HEK293T (cell line): Measurements from ENCODE around the gene ARHGAP5.

Experiments used
- BHLHE40 ChIP-seq: fragments of 450-650 bp; IDR thresholded peaks from 2 replicates; pipeline ENCODE4 v1.6.1; 2016; ENCODE audit warnings: mild to moderate bottlenecking, moderate library complexity, borderline replicate concordance
- CTBP1 ChIP-seq: fragments of 450-650 bp; IDR thresholded peaks from 2 replicates; pipeline ENCODE4 v1.6.1; 2016; ENCODE audit warnings: borderline replicate concordance
- FOXA1 ChIP-seq: fragments of 450-650 bp; IDR thresholded peaks from 2 replicates; pipeline ENCODE4 v1.6.1; 2016; ENCODE audit warnings: mild to moderate bottlenecking
- FOXK2 ChIP-seq: fragments of 450-650 bp; IDR thresholded peaks from 2 replicates; pipeline ENCODE4 v1.6.1; 2016; ENCODE audit warnings: mild to moderate bottlenecking
- FOXM1 ChIP-seq: fragments of 450-650 bp; IDR thresholded peaks from 2 replicates; pipeline ENCODE4 v1.6.1; 2017; ENCODE audit warnings: mild to moderate bottlenecking, borderline replicate concordance
- NFRKB ChIP-seq: fragments of 450-650 bp; IDR thresholded peaks from 2 replicates; pipeline ENCODE4 v1.6.1; 2016; ENCODE audit warnings: mild to moderate bottlenecking, moderate library complexity
- SP1 ChIP-seq: fragments of 450-650 bp; IDR thresholded peaks from 2 replicates; pipeline ENCODE4 v1.6.1; 2017
- TARDBP ChIP-seq: fragments of 450-650 bp; IDR thresholded peaks from 2 replicates; pipeline ENCODE4 v1.6.1; 2016
- TF ChIP-seq, protein P1 (sequence below): fragments of 450-650 bp; IDR thresholded peaks from 2 replicates; pipeline ENCODE4 v1.6.1; 2016

DNA sequence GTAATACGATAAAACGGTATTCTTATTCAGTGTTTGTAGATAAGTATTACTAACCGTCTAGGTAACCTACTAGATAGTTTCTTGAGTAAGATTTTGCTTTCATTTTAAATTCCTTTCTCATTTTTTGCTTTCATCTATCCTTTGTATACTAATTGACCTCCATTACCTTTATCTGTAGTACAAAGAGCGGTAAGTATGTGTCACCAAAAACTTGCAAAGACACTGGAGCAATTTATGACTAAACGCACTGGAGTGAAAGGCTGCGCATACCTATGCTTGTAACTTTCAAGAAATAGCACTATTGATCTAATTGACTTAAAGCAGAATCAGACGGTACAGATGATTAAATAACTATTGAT, 1.7 kb downstream of the ARHGAP5 start:
- TF ChIP-seq, protein P1, sequence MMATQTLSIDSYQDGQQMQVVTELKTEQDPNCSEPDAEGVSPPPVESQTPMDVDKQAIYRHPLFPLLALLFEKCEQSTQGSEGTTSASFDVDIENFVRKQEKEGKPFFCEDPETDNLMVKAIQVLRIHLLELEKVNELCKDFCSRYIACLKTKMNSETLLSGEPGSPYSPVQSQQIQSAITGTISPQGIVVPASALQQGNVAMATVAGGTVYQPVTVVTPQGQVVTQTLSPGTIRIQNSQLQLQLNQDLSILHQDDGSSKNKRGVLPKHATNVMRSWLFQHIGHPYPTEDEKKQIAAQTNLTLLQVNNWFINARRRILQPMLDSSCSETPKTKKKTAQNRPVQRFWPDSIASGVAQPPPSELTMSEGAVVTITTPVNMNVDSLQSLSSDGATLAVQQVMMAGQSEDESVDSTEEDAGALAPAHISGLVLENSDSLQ = peak; percentile 33; the same call in 1 of the 2 replicates
- TF ChIP-seq FOXA1 (no peak), NFRKB (no peak), TARDBP (no peak), FOXK2 (no peak), SP1 (no peak), CTBP1 (no peak), BHLHE40 (no peak), FOXM1 (no peak)
